ENCODE data around the gene ETV7.

Gene ETV7

DNA sequence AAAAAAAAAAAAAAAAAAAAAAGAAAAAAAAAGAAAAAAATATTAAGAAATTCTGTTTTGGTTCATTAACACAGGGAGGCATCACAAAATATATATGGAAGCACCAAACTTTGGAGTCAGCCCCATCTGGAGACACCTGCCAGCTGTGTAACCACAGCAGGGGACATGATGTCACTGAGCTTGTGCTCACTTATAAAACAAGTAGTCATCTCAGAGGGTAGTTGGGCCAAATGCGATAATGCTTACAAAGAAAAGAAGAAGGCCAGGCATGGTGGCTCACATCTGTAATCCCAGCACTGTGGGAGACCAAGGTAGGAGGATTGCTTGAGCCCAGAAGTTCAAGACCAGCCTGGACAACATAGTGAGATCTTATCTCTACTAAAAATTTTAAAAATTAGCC, 49.7 kb downstream of the ETV7 start:
- no peak for DNase-seq

GRCh38 chr6:36336779-36337241, 50.7 kb downstream of the ETV7 start, which contains the start of gene BNIP5:
BNIP5 (minus strand) TSS chr6:36336888; CDS start chr6:36330690, 6,198 bp downstream.
- DNase-seq: no peak

DNA sequence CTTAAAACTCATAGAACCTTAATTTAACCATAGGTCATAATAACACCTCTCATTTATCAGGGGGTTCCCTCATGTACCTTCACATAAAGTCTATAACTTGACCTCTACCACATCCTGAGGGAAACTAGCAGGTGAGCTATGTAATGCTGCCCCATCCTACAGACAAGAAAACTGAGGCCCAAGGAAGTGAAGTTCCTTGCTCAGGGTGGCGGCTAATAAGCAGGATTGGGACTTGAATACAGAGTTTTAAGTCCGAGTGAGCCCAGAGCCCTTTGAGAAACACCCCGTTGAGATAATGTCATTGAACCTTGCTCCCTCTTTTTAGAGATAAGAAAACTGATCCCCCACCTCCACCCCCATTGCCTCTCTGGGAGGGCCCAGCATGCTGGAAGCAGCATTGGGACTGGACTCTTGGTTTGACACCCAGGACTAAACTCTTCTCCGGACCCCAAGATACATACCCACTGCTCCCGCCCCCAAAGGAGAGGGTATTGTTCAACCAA, 51.2 kb downstream of the ETV7 start:
- no peak for DNase-seq

DNA sequence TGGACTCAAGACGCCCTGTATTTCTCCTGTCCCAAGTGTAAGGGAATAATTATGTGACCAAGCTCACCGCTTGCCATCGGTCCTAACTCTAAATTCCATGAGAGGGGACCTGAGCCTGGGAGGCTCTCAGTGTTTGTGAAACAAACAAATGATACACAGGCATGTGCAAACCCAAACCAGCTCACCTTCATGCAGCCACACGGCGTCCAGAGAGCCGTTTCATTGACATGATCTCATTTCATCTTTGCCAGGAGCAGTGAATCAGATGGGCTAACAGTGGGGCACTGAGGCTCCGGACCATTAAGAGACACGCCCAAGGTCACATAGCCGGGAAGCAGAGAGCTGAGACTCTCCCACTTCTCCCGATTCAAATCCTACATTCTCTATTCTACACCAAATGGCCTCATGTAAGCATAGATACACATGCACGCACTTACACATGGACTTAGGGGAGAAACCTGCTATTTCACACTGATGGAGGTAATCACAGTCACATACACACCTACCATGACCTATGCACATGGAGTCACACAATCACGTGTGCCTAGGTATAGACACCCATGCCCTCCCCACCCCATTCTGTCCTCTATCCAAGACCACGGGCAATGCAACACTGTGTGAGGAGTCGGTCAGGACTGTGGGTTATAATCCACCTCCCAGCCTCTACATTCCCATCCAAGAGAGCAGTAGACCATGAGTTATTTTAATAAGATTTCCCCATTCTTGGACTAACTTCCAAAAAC, 51.8 kb downstream of the ETV7 start:
- DNase-seq: no peak

DNA sequence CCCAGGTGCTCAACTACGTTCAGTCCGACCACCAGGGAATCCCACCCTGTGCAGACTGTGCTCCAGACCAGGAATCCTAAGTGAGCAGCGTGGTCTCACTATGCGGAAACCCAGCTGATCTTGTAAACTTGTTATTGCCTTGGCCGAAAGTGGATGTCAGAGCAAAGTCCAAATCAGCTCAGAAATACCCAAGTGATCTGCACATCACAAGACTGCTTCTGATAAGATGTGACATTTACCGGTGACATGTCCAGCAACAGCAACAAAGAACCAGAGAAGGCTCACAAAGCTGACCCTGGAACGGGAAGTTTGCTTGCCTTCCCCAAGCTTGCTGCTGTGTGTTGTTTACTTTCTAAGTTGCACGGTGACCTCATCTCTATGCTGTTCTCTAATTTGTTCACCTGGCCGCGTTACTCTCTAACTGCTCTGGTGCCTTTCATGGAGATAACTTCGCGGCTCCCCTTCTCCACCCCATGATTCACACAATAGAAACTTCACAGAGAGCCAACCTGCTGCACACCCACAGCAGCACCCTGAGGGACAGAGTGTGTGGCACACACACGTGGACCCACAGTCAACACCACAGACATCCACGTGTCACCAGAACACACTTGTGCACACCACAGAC, 52.5 kb downstream of the ETV7 start:
- no peak for DNase-seq

GRCh38 chr6:36333931-36334725, 53.3 kb downstream of the ETV7 start:
- DNase-seq: no peak

- DNase-seq: no peak
Measured at GRCh38 chr6:36333171-36333895, 54.1 kb downstream of the ETV7 start.

- DNase-seq: no peak
Measured at GRCh38 chr6:36331381-36331780, 56.1 kb downstream of the ETV7 start.

DNA sequence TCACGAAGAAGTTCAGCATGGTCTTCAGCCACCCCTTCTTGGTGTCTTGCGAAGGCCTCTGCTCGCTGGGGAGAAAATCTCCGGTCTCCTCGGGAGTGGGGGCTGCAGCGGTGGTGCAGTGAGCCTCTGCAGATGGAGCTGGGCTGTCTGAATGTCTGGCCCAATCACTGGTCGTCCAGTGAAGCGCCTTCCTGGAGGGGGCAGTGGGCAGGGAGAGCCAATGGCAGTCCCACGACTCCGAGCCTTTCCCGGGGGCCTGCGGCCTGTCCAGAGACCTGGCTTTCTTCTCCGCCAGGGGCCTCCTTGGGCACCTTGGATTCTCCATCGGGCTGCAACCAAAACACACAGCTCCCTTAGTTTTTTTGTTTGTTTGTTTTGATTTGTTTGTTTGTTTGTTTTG, 57.1 kb downstream of the ETV7 start:
- no peak for DNase-seq

GRCh38 chr6:36329798-36330291, 57.6 kb downstream of the ETV7 start:
- no peak for DNase-seq

GRCh38 chr6:36328600-36328999, 58.9 kb downstream of the ETV7 start:
- DNase-seq: no peak

DNA sequence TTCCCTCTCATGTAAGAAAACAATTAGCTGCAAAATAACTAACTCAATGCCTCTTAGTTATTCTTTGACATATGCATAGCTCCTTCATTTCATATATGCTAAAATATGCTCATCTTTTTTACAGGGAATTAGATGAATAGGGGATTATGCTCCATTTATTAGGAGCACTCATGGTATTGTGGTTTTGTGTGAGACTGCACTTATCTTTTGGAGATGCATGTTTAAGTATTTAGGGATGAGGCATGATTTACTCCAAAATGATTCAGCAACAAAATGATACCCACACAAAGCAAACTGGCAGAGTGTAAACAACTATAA, 59.6 kb downstream of the ETV7 start:
- no peak for DNase-seq

GRCh38 chr6:36327226-36327918, 60.1 kb downstream of the ETV7 start:
- no peak for DNase-seq

- peak in 1 of 2 experiments; percentile 8 for DNase-seq
Measured at GRCh38 chr6:36326356-36326995, 61.0 kb downstream of the ETV7 start.

DNA sequence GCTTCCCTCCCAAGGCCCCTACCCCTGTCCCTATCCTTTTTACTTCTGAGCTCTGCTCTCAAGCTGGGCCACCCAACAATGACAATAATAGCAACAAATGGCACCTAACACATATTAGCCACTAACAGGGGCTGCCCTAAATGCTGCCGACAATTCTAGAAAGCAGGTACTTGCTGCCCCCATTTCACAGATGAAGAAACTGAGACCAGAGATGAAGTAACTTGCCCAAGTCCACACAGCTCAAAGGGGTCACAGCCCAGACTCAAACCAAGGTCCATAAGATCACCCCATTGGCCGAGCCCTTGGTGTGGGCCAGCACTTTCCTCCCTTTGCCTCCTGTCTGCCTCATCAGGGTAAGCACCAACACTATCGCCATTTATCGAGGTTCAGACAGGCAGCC, 62.8 kb downstream of the ETV7 start:
- DNase-seq: no peak

- no peak for DNase-seq
Measured at GRCh38 chr6:36324191-36324590, 63.3 kb downstream of the ETV7 start.

DNA sequence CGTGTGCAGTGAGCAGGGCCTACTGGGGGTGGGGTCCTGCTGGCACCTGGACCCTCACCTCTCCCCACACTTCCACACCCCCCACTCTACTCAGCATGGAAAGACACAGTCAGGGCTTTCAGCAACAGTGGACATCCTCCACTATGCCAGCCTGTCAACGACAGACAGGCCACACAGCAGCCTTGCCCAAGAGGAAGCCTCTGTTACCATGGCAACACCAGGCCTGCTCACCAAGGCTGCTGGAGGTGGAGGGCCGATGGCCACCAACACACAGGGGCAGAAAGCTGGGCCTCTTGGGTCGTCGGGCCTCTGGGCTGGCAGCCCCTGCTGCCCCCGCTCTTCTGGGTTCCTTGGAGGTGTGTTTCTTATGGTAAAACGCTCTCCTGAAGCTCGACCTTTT, 64.4 kb downstream of the ETV7 start:
- DNase-seq: peak in 1 of 2 experiments; percentile 10

GRCh38 chr6:36322591-36322990, 64.9 kb downstream of the ETV7 start:
- no peak for DNase-seq

- DNase-seq: no peak
Measured at GRCh38 chr6:36320475-36320874, 67.0 kb downstream of the ETV7 start.

DNA sequence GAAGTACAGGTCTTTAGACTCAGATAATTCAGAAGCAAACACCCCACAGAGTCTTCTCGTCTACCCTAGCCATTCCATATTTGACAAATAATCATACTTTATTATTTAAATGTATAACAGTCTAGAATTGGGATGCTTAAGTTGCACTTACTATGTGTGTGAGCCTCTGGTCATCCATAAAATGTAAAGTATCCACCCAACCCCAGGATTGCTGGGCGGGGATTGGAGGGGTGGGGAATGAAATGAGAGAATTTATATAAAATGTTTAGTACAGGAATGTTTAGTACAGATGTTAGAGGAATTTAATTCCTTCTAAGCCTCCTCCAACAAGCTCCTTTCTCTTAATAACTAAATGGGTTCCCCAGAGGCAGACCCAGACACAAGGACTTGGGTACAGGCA, 67.6 kb downstream of the ETV7 start:
- no peak for DNase-seq

DNA sequence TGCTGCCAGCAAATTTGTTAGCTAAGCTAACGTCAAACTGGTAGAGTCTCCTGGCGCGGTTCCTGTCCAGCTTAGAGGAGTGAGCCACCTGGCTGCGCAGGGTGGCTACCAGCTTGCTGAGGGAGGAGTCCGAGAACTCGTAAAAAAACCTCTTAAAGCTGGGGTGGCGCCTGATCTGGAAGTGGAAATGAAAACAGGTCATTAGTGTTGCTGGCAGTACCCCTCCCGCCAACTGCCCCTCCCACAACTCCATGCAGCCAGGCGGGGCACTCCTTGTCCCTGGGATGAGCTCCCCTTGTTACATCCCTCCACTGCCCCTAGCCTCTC, 68.1 kb downstream of the ETV7 start:
- DNase-seq: no peak
